SK-N-MC (cell line): ENCODE data around the gene DNLZ.

Experiments
- EZH2 ChIP-seq: fragments of 200-600 bp; sonication (generic); IDR thresholded peaks from one replicate; pipeline ENCODE4 v1.6.1; 2017; ENCODE audit warnings: antibody characterized with exemption
- POLR2AphosphoS5 ChIP-seq: IDR thresholded peaks from 2 replicates; pipeline ENCODE4 v1.6.1; 2012; ENCODE audit warnings: mild to moderate bottlenecking, low read depth, low read length, borderline replicate concordance

DNA sequence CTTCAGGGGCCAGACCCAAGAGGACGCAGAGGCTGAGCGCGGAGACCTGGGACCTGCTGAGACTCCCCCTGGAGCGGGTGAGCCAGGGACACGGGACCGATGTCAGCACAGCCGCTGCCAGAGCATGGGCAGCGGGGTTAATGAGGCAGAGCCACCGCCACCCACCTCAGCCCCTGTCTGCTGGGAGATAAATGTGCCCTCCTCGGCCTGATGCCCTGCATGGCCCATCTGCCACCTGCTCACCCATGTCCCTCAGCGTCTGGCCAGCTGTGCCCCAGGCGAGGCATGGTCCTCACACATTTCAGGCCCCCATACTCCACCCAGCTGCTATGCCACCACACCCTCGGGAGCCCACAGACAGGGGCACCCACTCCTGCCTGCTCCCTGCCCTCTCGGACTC lies 14.9 kb downstream of the DNLZ start:
- TF ChIP-seq EZH2: no peak
- TF ChIP-seq POLR2AphosphoS5: no peak
